ELR (cell line): Measurements from ENCODE around the gene PDE8B.
A peak's percentile ranks its signal among the peaks of the same experiment; 100 is the strongest.

Experiments used
- DNase-seq: peaks from one replicate; pipeline ENCODE4 v3.0.0-alpha.2; 2015; ENCODE audit warnings: low read depth

Gene PDE8B

GRCh38 chr5:77285251-77285841 is 74.9 kb downstream of the PDE8B start:
- DNase-seq = no peak

GRCh38 chr5:77292026-77292757 is 81.7 kb downstream of the PDE8B start:
- DNase-seq = peak; percentile 79

- DNase-seq = no peak
These were observed 83.7 kb downstream of the PDE8B start for GRCh38 chr5:77294185-77294584.

GRCh38 chr5:77295863-77296378 is 85.4 kb downstream of the PDE8B start:
- DNase-seq = no peak

- no peak for DNase-seq
These were observed 87.7 kb downstream of the PDE8B start for GRCh38 chr5:77298146-77298545.

GRCh38 chr5:77300451-77300850 is 90.0 kb downstream of the PDE8B start:
- DNase-seq = no peak

- peak; percentile 82 for DNase-seq
These were observed 91.0 kb downstream of the PDE8B start for GRCh38 chr5:77301447-77301883.

GRCh38 chr5:77302247-77302646 is 91.8 kb downstream of the PDE8B start:
- DNase-seq = no peak

GRCh38 chr5:77302653-77303052 is 92.2 kb downstream of the PDE8B start:
- DNase-seq = no peak

- DNase-seq = no peak
These were observed 93.9 kb downstream of the PDE8B start for GRCh38 chr5:77304388-77304787.

GRCh38 chr5:77305222-77305846 is 94.9 kb downstream of the PDE8B start:
- DNase-seq = no peak

GRCh38 chr5:77305956-77306355 is 95.5 kb downstream of the PDE8B start:
- DNase-seq = no peak

- no peak for DNase-seq
These were observed 96.1 kb downstream of the PDE8B start for GRCh38 chr5:77306531-77306930.

GRCh38 chr5:77308154-77308960 is 97.9 kb downstream of the PDE8B start:
- no peak for DNase-seq

GRCh38 chr5:77309140-77309539 is 98.7 kb downstream of the PDE8B start:
- no peak for DNase-seq

GRCh38 chr5:77310494-77311213 is 100.2 kb downstream of the PDE8B start:
- no peak for DNase-seq

- no peak for DNase-seq
These were observed 100.7 kb downstream of the PDE8B start for GRCh38 chr5:77311214-77311571.

- DNase-seq = peak; percentile 35
These were observed 101.9 kb downstream of the PDE8B start for GRCh38 chr5:77312413-77312812.

- peak; percentile 55 for DNase-seq
These were observed 106.6 kb downstream of the PDE8B start for GRCh38 chr5:77316871-77317661.

- no peak for DNase-seq
These were observed 107.6 kb downstream of the PDE8B start for GRCh38 chr5:77318060-77318459.
